ENCODE data around the gene SOS2.
"Not testable (repeated sequence)": the region's sequence is repeated elsewhere in the genome, so short reads cannot be mapped to it uniquely, and the experiment has no call there.

SOS2 gene

GRCh38 chr14:50186107-50186506 is 45.3 kb downstream of the SOS2 start:
- Histone ChIP-seq H3K4ac (ENCODE audit: low read length) (no peak overlapping the region), H3K36me3 (replicated peaks in 1 of 2; ENCODE audit: control insufficient read depth in 2 of 2, insufficient read depth in 2 of 2, low read length in 2 of 2) (peaks cover 1 to 68% of the 10 kb centered on the region in 2 donors), H3K14ac (ENCODE audit: low read length) (no peak overlapping the region), H3K23ac (ENCODE audit: low read depth, low read length, poor library complexity) (no peak overlapping the region), H4K8ac (ENCODE audit: low read depth, low read length) (no peak overlapping the region), H2BK120ac (ENCODE audit: low read depth, low read length) (no peak overlapping the region), H3K4me3 (ENCODE audit: low read length in 2 of 2) (no peak overlapping the region), H3K9me3 (replicated peaks in 1 of 2; ENCODE audit: control insufficient read depth in 2 of 2, insufficient read depth in 1 of 2, low read depth in 1 of 2, low read length in 2 of 2) (no peaks in the 10 kb centered on the region), H3K18ac (ENCODE audit: low read length) (no peak overlapping the region), H2AFZ (ENCODE audit: low read length) (no peak overlapping the region), H3K27ac (replicated peaks; ENCODE audit: low read length) (no peak overlapping the region), H3K4me2 (ENCODE audit: insufficient read depth, low read length, poor library complexity, severe bottlenecking) (no peak overlapping the region), H2BK5ac (ENCODE audit: low read length) (no peak overlapping the region), H2BK15ac (ENCODE audit: low read length) (no peak overlapping the region), H3K79me1 (ENCODE audit: low read depth, low read length) (no peaks in the 10 kb centered on the region), H2BK12ac (ENCODE audit: low read length) (no peak overlapping the region), H3K27me3 (ENCODE audit: control insufficient read depth in 3 of 3, insufficient read depth in 3 of 3, low read depth in 1 of 3, low read length in 3 of 3) (no peaks in the 10 kb centered on the region), H2AK5ac (ENCODE audit: low read depth, low read length) (no peak overlapping the region), H3K4me1 (ENCODE audit: control insufficient read depth in 2 of 2, insufficient read depth in 1 of 2, low read depth in 1 of 2, low read length in 2 of 2) (no peaks in the 10 kb centered on the region), H4K91ac (ENCODE audit: low read depth, low read length, poor library complexity) (no peak overlapping the region), H3K9ac (ENCODE audit: low read depth, low read length, poor library complexity) (no peak overlapping the region)
- WGBS, 2 donors (ENCODE audit: extremely low coverage in 2 of 2, insufficient read length in 2 of 2, insufficient replicate concordance in 1 of 2), result no CpG with 5 or more reads among the region's 1 CpG
- DNase-seq (ENCODE audit: low spot score), result no peak

GRCh38 chr14:50173891-50174290 is 57.5 kb downstream of the SOS2 start:
- Histone ChIP-seq H4K8ac (ENCODE audit: low read depth, low read length) (no peak overlapping the region), H3K79me1 (ENCODE audit: low read depth, low read length) (no peaks in the 10 kb centered on the region), H3K4me3 (ENCODE audit: low read length in 2 of 2) (no peak overlapping the region), H3K18ac (ENCODE audit: low read length) (no peak overlapping the region), H2BK12ac (ENCODE audit: low read length) (no peak overlapping the region), H2AK5ac (ENCODE audit: low read depth, low read length) (no peak overlapping the region), H3K27ac (replicated peaks; ENCODE audit: low read length) (no peak overlapping the region), H2AFZ (ENCODE audit: low read length) (no peak overlapping the region), H3K4me1 (ENCODE audit: control insufficient read depth in 2 of 2, insufficient read depth in 1 of 2, low read depth in 1 of 2, low read length in 2 of 2) (no peaks in the 10 kb centered on the region), H3K4me2 (ENCODE audit: insufficient read depth, low read length, poor library complexity, severe bottlenecking) (no peak overlapping the region), H3K9me3 (replicated peaks in 1 of 2; ENCODE audit: control insufficient read depth in 2 of 2, insufficient read depth in 1 of 2, low read depth in 1 of 2, low read length in 2 of 2) (no peaks in the 10 kb centered on the region), H2BK15ac (ENCODE audit: low read length) (no peak overlapping the region), H3K36me3 (replicated peaks in 1 of 2; ENCODE audit: control insufficient read depth in 2 of 2, insufficient read depth in 2 of 2, low read length in 2 of 2) (peaks cover 0 to 44% of the 10 kb centered on the region in 2 donors), H3K23ac (ENCODE audit: low read depth, low read length, poor library complexity) (no peak overlapping the region), H2BK5ac (ENCODE audit: low read length) (no peak overlapping the region), H3K9ac (ENCODE audit: low read depth, low read length, poor library complexity) (no peak overlapping the region), H2BK120ac (ENCODE audit: low read depth, low read length) (no peak overlapping the region), H3K27me3 (ENCODE audit: control insufficient read depth in 3 of 3, insufficient read depth in 3 of 3, low read depth in 1 of 3, low read length in 3 of 3) (no peaks in the 10 kb centered on the region), H3K4ac (ENCODE audit: low read length) (no peak overlapping the region), H3K14ac (ENCODE audit: low read length) (no peak overlapping the region), H4K91ac (ENCODE audit: low read depth, low read length, poor library complexity) (no peak overlapping the region)
- no peak for DNase-seq (ENCODE audit: low spot score)

GRCh38 chr14:50171895-50172294 is 59.5 kb downstream of the SOS2 start:
- H2AK5ac ChIP-seq (ENCODE audit: low read depth, low read length), result no peak overlapping the region
- no peak for DNase-seq (ENCODE audit: low spot score)

GRCh38 chr14:50167381-50167780 is 64.0 kb downstream of the SOS2 start:
- not testable (repeated sequence) for H2BK12ac ChIP-seq (ENCODE audit: low read length); H4K91ac ChIP-seq (ENCODE audit: low read depth, low read length, poor library complexity); DNase-seq (ENCODE audit: low spot score); H3K27me3 ChIP-seq (ENCODE audit: control insufficient read depth in 3 of 3, insufficient read depth in 3 of 3, low read depth in 1 of 3, low read length in 3 of 3); H2BK15ac ChIP-seq (ENCODE audit: low read length); H2AFZ ChIP-seq (ENCODE audit: low read length); H4K8ac ChIP-seq (ENCODE audit: low read depth, low read length); H3K14ac ChIP-seq (ENCODE audit: low read length); H3K79me1 ChIP-seq (ENCODE audit: low read depth, low read length); H3K4me3 ChIP-seq (ENCODE audit: low read length in 2 of 2); H3K9ac ChIP-seq (ENCODE audit: low read depth, low read length, poor library complexity); H3K23ac ChIP-seq (ENCODE audit: low read depth, low read length, poor library complexity); H3K27ac ChIP-seq (replicated peaks; ENCODE audit: low read length); H2BK5ac ChIP-seq (ENCODE audit: low read length); H3K4me1 ChIP-seq (ENCODE audit: control insufficient read depth in 2 of 2, insufficient read depth in 1 of 2, low read depth in 1 of 2, low read length in 2 of 2); H2AK5ac ChIP-seq (ENCODE audit: low read depth, low read length); H3K9me3 ChIP-seq (replicated peaks in 1 of 2; ENCODE audit: control insufficient read depth in 2 of 2, insufficient read depth in 1 of 2, low read depth in 1 of 2, low read length in 2 of 2); H3K4me2 ChIP-seq (ENCODE audit: insufficient read depth, low read length, poor library complexity, severe bottlenecking); H2BK120ac ChIP-seq (ENCODE audit: low read depth, low read length); H3K18ac ChIP-seq (ENCODE audit: low read length); H3K4ac ChIP-seq (ENCODE audit: low read length)
- peaks cover 0 to 12% of the 10 kb centered on the region in 2 donors for H3K36me3 ChIP-seq (replicated peaks in 1 of 2; ENCODE audit: control insufficient read depth in 2 of 2, insufficient read depth in 2 of 2, low read length in 2 of 2)
- WGBS, 2 donors (ENCODE audit: extremely low coverage in 2 of 2, insufficient read length in 2 of 2, insufficient replicate concordance in 1 of 2), result no CpG with 5 or more reads among the region's 4 CpGs

More at GRCh38 chr14:50171895-50172294, 59.5 kb downstream of the SOS2 start:
- no peaks in the 10 kb centered on the region for H3K79me1 ChIP-seq (ENCODE audit: low read depth, low read length)
- no peak overlapping the region for H3K14ac ChIP-seq (ENCODE audit: low read length)
- H2BK120ac ChIP-seq (ENCODE audit: low read depth, low read length), result no peak overlapping the region
- H3K27me3 ChIP-seq (ENCODE audit: control insufficient read depth in 3 of 3, insufficient read depth in 3 of 3, low read depth in 1 of 3, low read length in 3 of 3), result no peaks in the 10 kb centered on the region
- H3K4me2 ChIP-seq (ENCODE audit: insufficient read depth, low read length, poor library complexity, severe bottlenecking), result no peak overlapping the region
- H3K9ac ChIP-seq (ENCODE audit: low read depth, low read length, poor library complexity), result no peak overlapping the region
- no peak overlapping the region for H3K27ac ChIP-seq (replicated peaks; ENCODE audit: low read length)
- no peaks in the 10 kb centered on the region for H3K9me3 ChIP-seq (replicated peaks in 1 of 2; ENCODE audit: control insufficient read depth in 2 of 2, insufficient read depth in 1 of 2, low read depth in 1 of 2, low read length in 2 of 2)
- no peak overlapping the region for H3K4me3 ChIP-seq (ENCODE audit: low read length in 2 of 2)
- peaks cover 0 to 32% of the 10 kb centered on the region in 2 donors for H3K36me3 ChIP-seq (replicated peaks in 1 of 2; ENCODE audit: control insufficient read depth in 2 of 2, insufficient read depth in 2 of 2, low read length in 2 of 2)
- no peak overlapping the region for H2AFZ ChIP-seq (ENCODE audit: low read length)
- H2BK15ac ChIP-seq (ENCODE audit: low read length), result no peak overlapping the region
- no peak overlapping the region for H4K91ac ChIP-seq (ENCODE audit: low read depth, low read length, poor library complexity)
- no peak overlapping the region for H2BK12ac ChIP-seq (ENCODE audit: low read length)
- no peak overlapping the region for H3K18ac ChIP-seq (ENCODE audit: low read length)
- no peak overlapping the region for H3K23ac ChIP-seq (ENCODE audit: low read depth, low read length, poor library complexity)
- H3K4me1 ChIP-seq (ENCODE audit: control insufficient read depth in 2 of 2, insufficient read depth in 1 of 2, low read depth in 1 of 2, low read length in 2 of 2), result no peaks in the 10 kb centered on the region
- H3K4ac ChIP-seq (ENCODE audit: low read length), result no peak overlapping the region
- no peak overlapping the region for H2BK5ac ChIP-seq (ENCODE audit: low read length)
- no peak overlapping the region for H4K8ac ChIP-seq (ENCODE audit: low read depth, low read length)

All from neuronal stem cell (in vitro differentiated cells).